Measurements from ENCODE around the gene ZCCHC24.

Gene ZCCHC24

GRCh38 chr10:79396520-79396919 lies 48.9 kb downstream of the ZCCHC24 start:
- DNase-seq = no peak

- DNase-seq = no peak
These were observed 50.8 kb downstream of the ZCCHC24 start for GRCh38 chr10:79394664-79395063.

GRCh38 chr10:79393924-79394610 lies 51.4 kb downstream of the ZCCHC24 start:
- no peak for DNase-seq

- DNase-seq = no peak
These were observed 52.1 kb downstream of the ZCCHC24 start for GRCh38 chr10:79393221-79393923.

GRCh38 chr10:79392506-79393176 lies 52.8 kb downstream of the ZCCHC24 start:
- no peak for DNase-seq

DNA sequence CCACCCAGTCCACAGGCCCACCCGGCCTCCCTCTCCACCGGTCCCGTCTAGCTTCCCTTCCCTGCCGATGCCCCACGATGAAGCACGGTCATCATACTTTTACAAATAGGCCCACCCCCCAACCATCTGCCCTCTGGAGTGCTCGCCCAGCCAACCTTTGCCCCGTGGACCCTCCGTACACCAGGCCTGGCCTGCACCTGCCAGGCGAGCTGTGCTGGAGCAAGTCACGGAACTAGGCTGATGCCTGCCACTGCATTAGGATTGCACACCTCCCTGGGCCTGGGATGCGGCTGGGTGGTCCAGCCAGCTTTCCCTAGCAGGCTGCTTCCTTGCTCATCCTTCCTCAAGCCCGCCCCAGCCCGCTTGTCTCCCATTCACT lies 53.4 kb downstream of the ZCCHC24 start:
- no peak for DNase-seq

DNA sequence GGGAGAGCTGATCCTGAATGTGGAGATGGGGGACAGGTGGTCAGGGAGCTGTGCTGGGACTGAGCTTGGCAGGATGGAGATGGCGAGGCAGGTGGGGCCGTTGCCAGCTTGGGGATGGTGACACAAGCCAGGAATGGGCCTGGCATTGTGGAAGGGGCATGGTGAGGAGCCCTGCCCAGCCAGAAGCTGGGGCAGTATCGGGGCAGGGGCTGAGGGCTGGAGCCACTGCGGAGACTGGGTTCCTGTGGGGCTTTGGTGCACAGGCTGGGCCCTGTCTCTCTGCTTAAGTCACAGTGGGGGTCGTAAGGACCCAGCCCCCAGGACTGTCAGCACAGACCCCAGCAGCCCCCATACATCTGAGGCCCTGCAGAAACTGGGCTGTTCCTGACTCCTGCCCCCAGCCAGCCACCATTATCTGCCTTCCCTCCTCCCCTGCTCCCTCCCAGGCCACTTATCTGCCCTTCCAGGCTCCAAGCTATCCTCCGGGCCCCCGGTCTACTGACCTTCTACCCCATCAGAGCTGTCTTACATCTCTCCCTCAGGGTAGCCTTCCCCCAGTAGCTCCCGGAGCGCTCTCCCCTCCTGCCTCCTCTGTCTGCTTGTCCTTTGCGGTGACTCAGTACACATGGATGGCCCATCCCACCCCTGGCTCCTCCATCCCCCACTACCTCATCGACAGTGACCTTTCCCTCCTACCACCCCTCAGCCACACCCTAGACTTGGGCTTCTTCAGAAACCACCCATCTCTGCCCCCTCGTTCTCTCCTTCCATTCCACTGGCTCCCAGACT lies 54.0 kb downstream of the ZCCHC24 start:
- no peak for DNase-seq

DNA sequence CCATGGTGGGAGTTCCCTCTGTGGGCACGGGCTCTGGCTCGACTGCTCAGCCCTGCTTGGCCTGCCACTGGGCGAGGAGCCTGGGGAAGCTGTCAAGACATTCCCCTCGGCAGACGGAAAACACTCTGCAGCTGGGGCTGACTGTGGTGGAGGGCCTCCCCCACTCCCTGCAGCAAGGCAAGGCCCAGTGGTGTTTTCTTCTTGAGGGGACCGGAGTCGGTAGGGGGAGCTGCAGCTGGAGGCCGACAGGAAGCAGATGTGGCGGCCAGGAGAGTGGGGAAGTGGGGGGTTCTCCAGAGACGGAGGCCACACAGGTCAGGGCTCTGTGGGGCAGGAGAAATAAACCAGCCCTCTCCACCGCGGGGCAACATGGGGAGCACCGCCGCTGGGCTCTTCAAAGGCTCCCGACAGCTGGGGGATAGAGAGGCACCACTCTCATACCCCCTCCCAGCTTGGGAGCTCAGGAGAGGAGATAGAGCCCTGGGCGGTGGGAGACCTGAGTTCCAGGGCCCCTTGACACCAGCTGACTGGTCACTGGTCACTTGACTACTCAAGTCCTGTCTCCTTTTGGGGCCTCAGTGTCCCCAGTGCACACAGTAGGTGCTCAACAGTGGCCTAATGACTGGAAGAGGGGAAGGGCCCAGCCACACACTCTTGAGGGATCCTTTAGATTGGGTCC lies 54.7 kb downstream of the ZCCHC24 start:
- no peak for DNase-seq

DNA sequence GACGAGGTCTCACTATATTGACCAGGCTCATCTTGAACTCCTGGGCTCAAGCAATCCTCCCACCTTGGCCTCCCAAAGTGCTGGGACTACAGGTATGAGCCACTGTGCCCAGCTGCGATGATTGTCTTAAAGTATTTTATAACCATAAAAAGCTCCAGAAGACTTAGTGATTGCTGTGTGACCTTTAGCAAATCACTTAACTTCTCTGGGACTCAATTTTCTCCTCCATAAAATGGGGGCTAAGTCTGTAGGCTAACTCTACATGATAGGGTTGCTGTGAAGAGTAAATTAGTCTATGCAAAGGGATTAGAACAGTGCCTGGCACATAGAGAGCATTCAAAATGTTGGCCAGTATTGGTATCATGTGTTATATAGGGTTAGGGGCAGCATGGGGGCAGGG lies 55.4 kb downstream of the ZCCHC24 start:
- DNase-seq = no peak

GRCh38 chr10:79387974-79388850 lies 57.2 kb downstream of the ZCCHC24 start:
- no peak for DNase-seq

- no peak for DNase-seq
These were observed 57.9 kb downstream of the ZCCHC24 start for GRCh38 chr10:79387466-79387973.

GRCh38 chr10:79386637-79387465 lies 58.6 kb downstream of the ZCCHC24 start:
- DNase-seq = no peak

DNA sequence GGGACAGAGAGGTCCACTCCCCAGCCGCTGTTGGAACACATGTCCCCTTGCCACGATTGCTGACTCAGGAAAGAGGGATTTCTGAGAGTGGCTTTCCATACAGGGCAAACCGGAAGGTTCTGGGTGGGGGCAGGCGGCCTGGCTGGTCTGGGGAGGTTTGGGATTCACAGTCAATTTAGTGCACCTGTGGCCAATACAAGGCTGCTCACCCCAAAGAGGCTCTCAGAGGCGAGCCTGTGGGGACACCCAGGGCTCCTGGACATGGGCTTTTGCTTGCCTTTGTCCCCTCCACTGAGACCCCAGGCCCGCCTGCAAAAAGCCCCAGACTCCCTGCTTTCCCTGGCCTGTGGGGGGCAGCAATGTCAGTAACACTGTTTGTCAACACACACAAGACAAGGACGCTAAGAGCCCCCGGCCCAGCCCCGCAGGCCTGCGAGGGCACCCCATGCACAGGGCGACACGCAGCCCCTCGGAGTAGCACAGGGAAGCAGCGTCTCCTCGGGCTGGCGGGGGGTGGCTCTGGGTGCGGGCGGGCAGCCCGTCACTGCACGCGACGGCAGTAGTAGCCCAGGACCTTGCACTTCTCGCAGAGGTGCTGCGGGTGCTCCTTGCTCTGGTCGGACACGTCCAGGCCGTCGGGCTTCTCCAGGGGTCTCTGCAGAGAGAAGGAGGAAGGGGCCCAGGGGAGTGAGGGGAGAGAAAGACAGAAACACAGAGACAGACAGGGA lies 59.5 kb downstream of the ZCCHC24 start:
- no peak for DNase-seq

- no peak for DNase-seq
These were observed 60.0 kb downstream of the ZCCHC24 start for GRCh38 chr10:79385392-79385795.

DNA sequence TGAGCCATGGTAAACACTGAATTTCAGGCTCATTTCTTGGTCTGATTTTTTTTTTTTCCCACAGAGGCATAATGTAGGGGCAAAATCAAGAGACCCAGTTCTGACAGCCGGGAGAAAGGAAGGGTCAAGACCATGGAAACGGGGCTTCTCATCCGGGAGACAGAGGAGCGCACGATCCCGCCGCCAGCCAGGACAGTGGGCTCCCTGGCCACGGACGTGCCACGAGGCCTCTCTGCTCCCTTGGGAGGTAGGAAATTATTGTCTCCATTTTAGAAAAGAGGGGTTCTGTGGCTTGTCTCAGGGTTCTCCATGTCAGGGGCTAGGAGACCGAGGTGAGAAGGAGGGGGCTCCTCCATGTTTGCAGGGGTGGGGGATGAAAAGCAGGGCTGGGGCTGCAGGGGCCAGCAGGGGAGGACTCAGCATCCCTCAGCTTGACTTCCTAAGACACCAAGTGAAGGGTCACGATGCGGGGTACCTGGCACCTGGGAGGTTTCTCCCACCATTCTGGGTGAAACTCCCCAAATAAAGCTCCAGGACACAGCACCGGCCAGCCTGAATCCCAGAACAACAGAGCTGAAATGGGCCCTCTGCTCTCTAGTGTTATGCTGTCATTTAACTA lies 60.5 kb downstream of the ZCCHC24 start:
- no peak for DNase-seq

DNA sequence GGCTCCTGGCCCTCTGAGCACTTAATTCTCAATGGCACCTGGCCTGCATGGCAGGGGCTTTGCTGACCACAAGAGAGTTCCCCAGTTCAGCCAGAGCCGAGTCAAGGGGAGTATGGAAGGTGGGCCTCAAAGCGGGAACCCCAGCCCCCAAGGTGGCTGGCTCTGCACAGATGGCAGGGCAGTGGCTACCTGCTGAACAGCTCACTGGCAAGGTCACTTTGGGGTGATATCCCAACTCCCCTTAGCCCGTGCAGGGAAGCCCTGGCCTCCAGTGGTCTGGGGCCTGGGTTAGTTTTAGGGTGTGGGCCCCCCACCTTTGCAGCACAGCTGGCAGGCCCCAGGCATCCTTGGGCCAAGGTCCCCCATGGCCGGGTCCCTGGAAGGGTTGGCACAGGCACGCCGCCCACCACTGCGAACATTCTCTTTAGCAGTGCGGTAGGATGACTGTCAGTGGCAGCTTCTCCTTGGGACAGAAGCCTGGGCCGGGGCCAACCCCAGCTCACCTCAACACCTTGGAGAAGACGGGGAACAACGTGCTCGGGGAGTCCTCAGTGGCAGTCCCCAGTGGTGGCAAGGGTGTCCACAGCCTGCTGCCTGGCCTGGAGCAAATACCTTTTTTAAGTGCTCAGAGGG lies 61.3 kb downstream of the ZCCHC24 start:
- no peak for DNase-seq

DNA sequence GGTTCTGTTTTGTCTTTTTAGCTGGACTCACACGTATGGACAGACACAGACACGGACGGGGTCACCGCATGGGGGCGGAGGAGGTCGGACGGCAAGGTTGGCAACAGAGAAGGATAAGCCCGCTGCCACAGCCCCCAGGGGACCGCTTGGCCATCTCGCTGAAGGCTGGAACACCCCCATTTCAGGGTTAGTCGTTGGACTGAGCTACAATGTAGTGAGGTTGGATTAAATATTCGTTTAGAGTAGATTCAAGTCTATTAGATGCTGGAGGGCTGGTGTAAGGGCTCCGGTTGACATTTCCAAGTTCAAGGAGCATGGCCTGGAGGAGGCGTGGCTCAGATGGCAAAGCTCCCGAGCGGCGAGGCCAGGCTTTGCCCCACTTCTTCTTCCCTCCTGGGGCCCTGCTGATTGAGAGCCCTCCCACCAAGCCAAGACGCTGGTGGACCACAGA lies 62.9 kb downstream of the ZCCHC24 start:
- DNase-seq = no peak

DNA sequence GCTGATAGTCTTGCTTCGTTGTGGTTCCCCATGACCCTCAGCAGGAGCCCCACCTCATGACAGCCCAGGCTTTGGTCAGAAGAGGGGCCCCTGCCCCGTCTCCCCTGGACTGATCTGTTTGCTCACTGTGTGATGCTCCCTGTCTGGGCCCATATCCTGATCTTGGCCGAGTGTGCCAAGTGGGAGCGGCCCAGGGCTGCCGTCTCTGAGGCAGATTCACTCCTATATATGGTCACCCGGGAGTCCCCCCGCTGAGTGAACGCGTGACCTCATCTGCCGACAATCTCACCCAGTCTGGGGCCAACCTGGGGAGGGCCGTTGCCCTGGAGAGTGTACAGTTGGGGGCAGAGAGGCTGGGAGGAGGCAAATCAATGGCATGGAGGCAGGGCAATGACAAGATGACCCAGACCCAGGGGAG lies 63.6 kb downstream of the ZCCHC24 start:
- DNase-seq = no peak

Measured in cortex of kidney (tissue), 1 donor.